LHCN-M2 (cell line): ENCODE measurements around the gene SLC28A2. TPM values are rescaled to one million over a fixed set of nuclear protein-coding genes. Genes with fewer than 3 reads are reported as not detected.

Experiments used
- DNase-seq: peaks from one replicate; pipeline ENCODE4 v3.0.0-alpha.2; 2012; ENCODE audit warnings: low read depth
- total RNA-seq: library from RNA; depleted of rRNA; stranded (reverse); fragments of >200 nt; gene quantifications from 2 replicates; pipeline ENCODE4 v1.2.3, GENCODE V29; 2014; rRNA removed

Gene SLC28A2
- total RNA-seq, 1 experiment from 2014 or later: not detected

DNA sequence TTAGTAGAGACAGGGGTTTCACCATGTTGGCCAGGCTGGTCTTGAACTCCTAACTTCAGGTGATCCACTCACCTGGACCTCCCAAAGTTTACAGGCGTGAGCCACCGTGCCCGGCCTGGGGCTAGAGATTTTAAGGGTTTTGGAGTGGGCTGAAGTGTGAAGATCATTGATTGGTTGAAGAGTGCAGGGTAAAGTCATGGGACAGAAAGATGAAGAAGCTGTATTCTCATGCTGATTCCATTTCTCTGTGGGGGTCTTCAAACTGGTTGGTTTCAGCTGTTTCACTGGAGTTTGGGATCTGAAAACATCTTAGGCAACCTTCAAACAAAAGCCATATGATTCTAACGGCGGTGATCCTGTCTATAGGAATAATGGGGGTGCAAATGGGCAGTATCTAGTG lies 74.2 kb downstream of the SLC28A2 start:
- no peak for DNase-seq

DNA sequence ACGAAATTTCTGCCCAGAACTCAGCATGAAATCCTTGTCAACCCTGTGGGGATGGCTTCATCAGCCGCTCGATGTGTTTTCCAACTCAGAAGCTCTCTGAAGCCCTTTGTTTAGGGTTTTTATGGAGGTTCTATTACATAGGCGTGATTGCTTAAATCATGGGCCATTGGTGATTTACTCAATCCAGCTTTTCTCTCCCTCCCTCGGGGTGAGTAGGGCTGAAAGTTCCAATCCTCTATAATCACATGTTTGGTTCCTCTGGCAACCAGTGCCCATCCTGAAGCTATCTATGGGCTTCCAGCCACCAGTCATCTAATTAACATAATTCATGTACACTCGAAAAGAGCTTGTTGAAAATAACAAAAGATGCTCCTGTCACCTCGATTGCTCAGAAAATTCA lies 74.7 kb downstream of the SLC28A2 start:
- no peak for DNase-seq

Other genes starting within 250 kb of the SLC28A2 start
- 44.3 and 67.6 TPM in 2 replicates for gene SORD, start 229.0 kb upstream of the SLC28A2 start, total RNA-seq
- not detected in 2 replicates for gene DUOX2, start 138.1 kb upstream of the SLC28A2 start, total RNA-seq
- gene DUOXA2, start 137.9 kb upstream of the SLC28A2 start, total RNA-seq: not detected in 2 replicates
- not detected in 2 replicates for gene DUOXA1, start 122.4 kb upstream of the SLC28A2 start, total RNA-seq
- gene DUOX1, start 122.2 kb upstream of the SLC28A2 start, total RNA-seq: under 0.01 and 0.06 TPM in 2 replicates
- 8.8 and 14.2 TPM in 2 replicates for gene SHF, start 64.3 kb upstream of the SLC28A2 start, total RNA-seq
- gene GATM, start 126.3 kb downstream of the SLC28A2 start, total RNA-seq: 0.98 and 1.3 TPM in 2 replicates